ENCODE results near the gene CCR2.
"Not testable (repeated sequence)": the region's sequence is repeated elsewhere in the genome, so short reads cannot be mapped to it uniquely, and the experiment has no call there.

The CCR2 gene

GRCh38 chr3:46325645-46326300 lies 28.1 kb upstream of the CCR2 start:
- Histone ChIP-seq H3K27me3 (ENCODE audit: control insufficient read depth in 1 of 2, insufficient read depth in 1 of 2, low read length in 2 of 2) (peaks cover 19 to 54% of the 10 kb centered on the region in 2 experiments), H3K4me1 (ENCODE audit: control insufficient read depth, insufficient read depth, low read depth, low read length) (no peaks in the 10 kb centered on the region), H2BK15ac (ENCODE audit: low read depth, poor library complexity, severe bottlenecking) (no peak overlapping the region), H3K9ac (ENCODE audit: low read length) (no peak overlapping the region), H3K18ac (ENCODE audit: low read depth in 1 of 2, low read length in 2 of 2) (no peak overlapping the region), H3K4ac (ENCODE audit: low read depth in 1 of 2, low read length in 2 of 2) (no peak overlapping the region), H2BK5ac (ENCODE audit: low read depth, low read length, poor library complexity, severe bottlenecking) (no peak overlapping the region), H2AFZ (ENCODE audit: low read depth, low read length) (no peak overlapping the region), H4K8ac (ENCODE audit: low read length) (no peak overlapping the region), H3K23ac (ENCODE audit: low read length in 2 of 2) (no peak overlapping the region), H3K79me1 (replicated peaks; ENCODE audit: low read length, poor library complexity, severe bottlenecking) (no peaks in the 10 kb centered on the region), H3K36me3 (ENCODE audit: control insufficient read depth in 1 of 2, insufficient read depth in 2 of 2, low read depth in 1 of 2, low read length in 2 of 2) (no peaks in the 10 kb centered on the region), H3K14ac (ENCODE audit: low read length in 2 of 2) (no peak overlapping the region), H2BK120ac (ENCODE audit: low read depth, low read length) (no peak overlapping the region), H4K91ac (ENCODE audit: low read length) (no peak overlapping the region), H2AK5ac (ENCODE audit: low read length, severe bottlenecking) (no peak overlapping the region), H3K4me2 (ENCODE audit: low read length, poor library complexity, severe bottlenecking) (no peak overlapping the region), H3K4me3 (ENCODE audit: insufficient read depth in 1 of 2, low read depth in 1 of 2, low read length in 2 of 2) (no peak overlapping the region), H2BK12ac (ENCODE audit: low read length in 2 of 2) (no peak overlapping the region), H3K9me3 (ENCODE audit: control insufficient read depth, low read length) (peaks cover 11% of the 10 kb centered on the region), H3K27ac (ENCODE audit: low read length, poor library complexity, severe bottlenecking) (no peak overlapping the region)
- DNase-seq: no peak
- WGBS: 55% methylated on average over 1 of the region's 1 CpG

GRCh38 chr3:46330676-46331075 lies 23.2 kb upstream of the CCR2 start:
- not testable (repeated sequence) for H3K14ac ChIP-seq (ENCODE audit: low read length in 2 of 2)
- WGBS: 95% methylated on average over 3 of the region's 3 CpGs

GRCh38 chr3:46334741-46335478 lies 19.0 kb upstream of the CCR2 start:
- no peak overlapping the region for H2BK120ac ChIP-seq (ENCODE audit: low read depth, low read length)
- no peak overlapping the region for H2BK12ac ChIP-seq (ENCODE audit: low read length in 2 of 2)
- DNase-seq: peak; percentile 42
- H4K91ac ChIP-seq (ENCODE audit: low read length): no peak overlapping the region
- H2BK5ac ChIP-seq (ENCODE audit: low read depth, low read length, poor library complexity, severe bottlenecking): no peak overlapping the region
- no peak overlapping the region for H3K23ac ChIP-seq (ENCODE audit: low read length in 2 of 2)
- H4K8ac ChIP-seq (ENCODE audit: low read length): no peak overlapping the region
- H3K4ac ChIP-seq (ENCODE audit: low read depth in 1 of 2, low read length in 2 of 2): no peak overlapping the region
- no peak overlapping the region for H2AK5ac ChIP-seq (ENCODE audit: low read length, severe bottlenecking)
- no peak overlapping the region for H3K4me3 ChIP-seq (ENCODE audit: insufficient read depth in 1 of 2, low read depth in 1 of 2, low read length in 2 of 2)
- no peaks in the 10 kb centered on the region for H3K4me1 ChIP-seq (ENCODE audit: control insufficient read depth, insufficient read depth, low read depth, low read length)
- H3K14ac ChIP-seq (ENCODE audit: low read length in 2 of 2): no peak overlapping the region
- no peak overlapping the region for H3K4me2 ChIP-seq (ENCODE audit: low read length, poor library complexity, severe bottlenecking)
- no peak overlapping the region for H2BK15ac ChIP-seq (ENCODE audit: low read depth, poor library complexity, severe bottlenecking)
- H3K27me3 ChIP-seq (ENCODE audit: control insufficient read depth in 1 of 2, insufficient read depth in 1 of 2, low read length in 2 of 2): peaks cover 3 to 39% of the 10 kb centered on the region in 2 experiments
- H3K27ac ChIP-seq (ENCODE audit: low read length, poor library complexity, severe bottlenecking): no peak overlapping the region
- no peak overlapping the region for H3K9ac ChIP-seq (ENCODE audit: low read length)
- no peak overlapping the region for H2AFZ ChIP-seq (ENCODE audit: low read depth, low read length)
- H3K9me3 ChIP-seq (ENCODE audit: control insufficient read depth, low read length): peaks cover 13% of the 10 kb centered on the region
- no peaks in the 10 kb centered on the region for H3K79me1 ChIP-seq (replicated peaks; ENCODE audit: low read length, poor library complexity, severe bottlenecking)
- H3K18ac ChIP-seq (ENCODE audit: low read depth in 1 of 2, low read length in 2 of 2): no peak overlapping the region
- 83% methylated on average over 2 of the region's 4 CpGs for WGBS
- H3K36me3 ChIP-seq (ENCODE audit: control insufficient read depth in 1 of 2, insufficient read depth in 2 of 2, low read depth in 1 of 2, low read length in 2 of 2): no peaks in the 10 kb centered on the region

More at GRCh38 chr3:46330676-46331075, 23.2 kb upstream of the CCR2 start:
- H4K91ac ChIP-seq (ENCODE audit: low read length); H3K4me1 ChIP-seq (ENCODE audit: control insufficient read depth, insufficient read depth, low read depth, low read length); H2BK15ac ChIP-seq (ENCODE audit: low read depth, poor library complexity, severe bottlenecking); H3K36me3 ChIP-seq (ENCODE audit: control insufficient read depth in 1 of 2, insufficient read depth in 2 of 2, low read depth in 1 of 2, low read length in 2 of 2); H3K9ac ChIP-seq (ENCODE audit: low read length); H3K27ac ChIP-seq (ENCODE audit: low read length, poor library complexity, severe bottlenecking); H3K4ac ChIP-seq (ENCODE audit: low read depth in 1 of 2, low read length in 2 of 2); H3K4me2 ChIP-seq (ENCODE audit: low read length, poor library complexity, severe bottlenecking); DNase-seq; H3K79me1 ChIP-seq (replicated peaks; ENCODE audit: low read length, poor library complexity, severe bottlenecking); H3K4me3 ChIP-seq (ENCODE audit: insufficient read depth in 1 of 2, low read depth in 1 of 2, low read length in 2 of 2); H2BK5ac ChIP-seq (ENCODE audit: low read depth, low read length, poor library complexity, severe bottlenecking); H3K23ac ChIP-seq (ENCODE audit: low read length in 2 of 2); H2AFZ ChIP-seq (ENCODE audit: low read depth, low read length); H2BK120ac ChIP-seq (ENCODE audit: low read depth, low read length); H3K18ac ChIP-seq (ENCODE audit: low read depth in 1 of 2, low read length in 2 of 2); H2AK5ac ChIP-seq (ENCODE audit: low read length, severe bottlenecking); H4K8ac ChIP-seq (ENCODE audit: low read length); H2BK12ac ChIP-seq (ENCODE audit: low read length in 2 of 2): not testable (repeated sequence)
- Histone ChIP-seq H3K9me3 (ENCODE audit: control insufficient read depth, low read length) (peaks cover 11% of the 10 kb centered on the region), H3K27me3 (ENCODE audit: control insufficient read depth in 1 of 2, insufficient read depth in 1 of 2, low read length in 2 of 2) (peaks cover 3 to 49% of the 10 kb centered on the region in 2 experiments)

- Histone ChIP-seq H2BK12ac (ENCODE audit: low read length in 2 of 2) (no peak overlapping the region), H2BK15ac (ENCODE audit: low read depth, poor library complexity, severe bottlenecking) (no peak overlapping the region), H3K14ac (ENCODE audit: low read length in 2 of 2) (no peak overlapping the region), H4K91ac (ENCODE audit: low read length) (no peak overlapping the region), H3K27me3 (ENCODE audit: control insufficient read depth in 1 of 2, insufficient read depth in 1 of 2, low read length in 2 of 2) (peaks cover 3 to 37% of the 10 kb centered on the region in 2 experiments), H3K9me3 (ENCODE audit: control insufficient read depth, low read length) (peaks cover 13% of the 10 kb centered on the region), H2BK5ac (ENCODE audit: low read depth, low read length, poor library complexity, severe bottlenecking) (no peak overlapping the region), H3K23ac (ENCODE audit: low read length in 2 of 2) (no peak overlapping the region), H2BK120ac (ENCODE audit: low read depth, low read length) (no peak overlapping the region), H3K4me3 (ENCODE audit: insufficient read depth in 1 of 2, low read depth in 1 of 2, low read length in 2 of 2) (no peak overlapping the region), H2AFZ (ENCODE audit: low read depth, low read length) (no peak overlapping the region), H3K4ac (ENCODE audit: low read depth in 1 of 2, low read length in 2 of 2) (no peak overlapping the region), H3K27ac (ENCODE audit: low read length, poor library complexity, severe bottlenecking) (no peak overlapping the region), H4K8ac (ENCODE audit: low read length) (no peak overlapping the region), H3K9ac (ENCODE audit: low read length) (no peak overlapping the region), H3K36me3 (ENCODE audit: control insufficient read depth in 1 of 2, insufficient read depth in 2 of 2, low read depth in 1 of 2, low read length in 2 of 2) (no peaks in the 10 kb centered on the region), H3K4me2 (ENCODE audit: low read length, poor library complexity, severe bottlenecking) (no peak overlapping the region), H3K18ac (ENCODE audit: low read depth in 1 of 2, low read length in 2 of 2) (no peak overlapping the region), H2AK5ac (ENCODE audit: low read length, severe bottlenecking) (no peak overlapping the region), H3K4me1 (ENCODE audit: control insufficient read depth, insufficient read depth, low read depth, low read length) (no peaks in the 10 kb centered on the region), H3K79me1 (replicated peaks; ENCODE audit: low read length, poor library complexity, severe bottlenecking) (no peaks in the 10 kb centered on the region)
- WGBS: 44% methylated on average over 2 of the region's 3 CpGs
- DNase-seq: peak; percentile 3
Observed at GRCh38 chr3:46335541-46335940, 18.4 kb upstream of the CCR2 start.
